Loucy (cell line): ENCODE results near the gene STX8.

Experiments used
- H2AFZ ChIP-seq: fragments of 200-600 bp; sonication (generic); 2 replicates; pipeline ENCODE4 v1.6.0; 2016; ENCODE audit warnings: antibody characterized with exemption, mild to moderate bottlenecking, low read length, moderate library complexity
- H3F3A ChIP-seq: fragments of 200-600 bp; 2 replicates; pipeline ENCODE4 v1.6.0; 2016; ENCODE audit warnings: antibody characterized with exemption, low read depth, mild to moderate bottlenecking
- H3K27me3 ChIP-seq: fragments of 200-600 bp; sonication (generic); 2 replicates; pipeline ENCODE4 v1.6.1; 2014; ENCODE audit warnings: low read length, mild to moderate bottlenecking; ENCODE audit not compliant: insufficient read depth, poor library complexity, severe bottlenecking
- H3K36me3 ChIP-seq: fragments of 200-600 bp; sonication (generic); 2 replicates; pipeline ENCODE4 v1.6.1; 2016; ENCODE audit warnings: low read length; ENCODE audit not compliant: insufficient read depth
- H3K4me1 ChIP-seq: fragments of 200-600 bp; sonication (generic); 2 replicates; pipeline ENCODE4 v1.5.1; 2014; ENCODE audit warnings: low read length, mild to moderate bottlenecking; ENCODE audit not compliant: insufficient read depth, poor library complexity, severe bottlenecking
- H3K4me2 ChIP-seq: fragments of 200-600 bp; sonication (generic); 2 replicates; pipeline ENCODE4 v1.6.0; 2014; ENCODE audit warnings: antibody characterized with exemption, low read length, low read depth, mild to moderate bottlenecking; ENCODE audit not compliant: poor library complexity, severe bottlenecking
- H3K4me3 ChIP-seq: fragments of 200-600 bp; sonication (generic); 2 replicates; pipeline ENCODE4 v1.5.1; 2014; ENCODE audit warnings: low read length, mild to moderate bottlenecking, mixed read lengths; ENCODE audit not compliant: poor library complexity, severe bottlenecking
- H3K79me2 ChIP-seq: fragments of 200-600 bp; sonication (generic); 2 replicates; pipeline ENCODE4 v1.6.1; 2014; ENCODE audit warnings: low read length; ENCODE audit not compliant: insufficient read depth
- H3K9ac ChIP-seq: fragments of 200-600 bp; sonication (generic); 2 replicates; pipeline ENCODE4 v1.6.0; 2014; ENCODE audit warnings: mild to moderate bottlenecking, low read depth, low read length, moderate library complexity; ENCODE audit not compliant: poor library complexity, severe bottlenecking
- H3K9me2 ChIP-seq: fragments of 200-600 bp; sonication (generic); replicated peaks from 2 replicates; pipeline ENCODE4 v1.6.1; 2016; ENCODE audit warnings: low read depth, low read length, mixed read lengths
- H3K9me3 ChIP-seq: fragments of 200-600 bp; sonication (generic); 2 replicates; pipeline ENCODE4 v1.6.1; 2014; ENCODE audit warnings: mild to moderate bottlenecking, antibody characterized with exemption, low read length, low read depth; ENCODE audit not compliant: insufficient read depth
- H4K20me1 ChIP-seq: fragments of 200-600 bp; sonication (generic); 2 replicates; pipeline ENCODE4 v1.6.0; 2014; ENCODE audit warnings: antibody characterized with exemption, low read length, mild to moderate bottlenecking; ENCODE audit not compliant: insufficient read depth, poor library complexity, severe bottlenecking
- CTCF ChIP-seq: fragments of 200-600 bp; sonication (generic); conservative IDR thresholded peaks from 2 replicates; pipeline ENCODE4 v1.5.1; 2014; ENCODE audit warnings: mild to moderate bottlenecking, antibody characterized with exemption, low read length
- EZH2phosphoT487 ChIP-seq: fragments of 200-600 bp; IDR thresholded peaks from 2 replicates; pipeline ENCODE4 v1.6.1; 2018; ENCODE audit warnings: antibody characterized with exemption, mild to moderate bottlenecking, moderate library complexity, borderline replicate concordance

Gene STX8

GRCh38 chr17:9509236-9509816, 66.3 kb downstream of the STX8 start:
- H3F3A ChIP-seq, result no peaks in the 10 kb centered on the region
- H3K27me3 ChIP-seq, result no peaks in the 10 kb centered on the region
- H3K79me2 ChIP-seq, result peaks cover 14% of the 10 kb centered on the region
- H3K36me3 ChIP-seq, result no peaks in the 10 kb centered on the region
- H3K4me1 ChIP-seq, result no peaks in the 10 kb centered on the region
- H3K9me2 ChIP-seq, result no peaks in the 10 kb centered on the region
- H3K9ac ChIP-seq, result no peak overlapping the region
- peaks cover 19% of the 10 kb centered on the region; the same call in 1 of the 2 replicates for H3K9me3 ChIP-seq
- no peak overlapping the region for H3K4me3 ChIP-seq
- H2AFZ ChIP-seq, result no peak overlapping the region
- no peak overlapping the region for H3K4me2 ChIP-seq
- no peak for TF ChIP-seq CTCF
- no peak for TF ChIP-seq EZH2phosphoT487
- no peaks in the 10 kb centered on the region for H4K20me1 ChIP-seq

- Histone ChIP-seq H3K9ac (no peak overlapping the region), H3K4me1 (no peaks in the 10 kb centered on the region), H2AFZ (no peak overlapping the region), H3K79me2 (no peaks in the 10 kb centered on the region), H3K9me2 (no peaks in the 10 kb centered on the region), H3K9me3 (no peaks in the 10 kb centered on the region), H3K27me3 (no peaks in the 10 kb centered on the region), H3K4me2 (no peak overlapping the region), H4K20me1 (no peaks in the 10 kb centered on the region), H3K4me3 (no peak overlapping the region), H3K36me3 (peaks cover 8% of the 10 kb centered on the region; the same call in 1 of the 2 replicates), H3F3A (no peaks in the 10 kb centered on the region)
- TF ChIP-seq EZH2phosphoT487, result no peak
- no peak for TF ChIP-seq CTCF
Observed at GRCh38 chr17:9499041-9499440, 76.6 kb downstream of the STX8 start.

- Histone ChIP-seq H3K9ac (no peak overlapping the region), H3K36me3 (peaks cover 8% of the 10 kb centered on the region; the same call in 1 of the 2 replicates), H3K79me2 (no peaks in the 10 kb centered on the region), H3K9me3 (no peaks in the 10 kb centered on the region), H3K27me3 (no peaks in the 10 kb centered on the region), H3K4me3 (no peak overlapping the region), H2AFZ (no peak overlapping the region), H4K20me1 (no peaks in the 10 kb centered on the region), H3K9me2 (no peaks in the 10 kb centered on the region), H3F3A (no peaks in the 10 kb centered on the region), H3K4me2 (no peak overlapping the region), H3K4me1 (no peaks in the 10 kb centered on the region)
- TF ChIP-seq CTCF (no peak), EZH2phosphoT487 (no peak)
Observed at GRCh38 chr17:9498490-9498889, 77.1 kb downstream of the STX8 start.
